Subcutaneous adipose tissue (tissue), 4 donors: ENCODE measurements around the gene PCGF3. TPM values are rescaled to one million over a fixed set of nuclear protein-coding genes. Genes with fewer than 3 reads are reported as not detected.

Source experiments
- CTCF ChIP-seq: fragments of 450-650 bp; IDR thresholded peaks from one replicate; pipeline ENCODE4 v1.5.1; 2016; ENCODE audit warnings: low read depth, mild to moderate bottlenecking, control low read depth, antibody characterized with exemption, moderate library complexity
- total RNA-seq, 4 donors: library from RNA; depleted of rRNA; stranded (reverse); fragments of >200 nt; gene quantifications; one replicate each; pipeline ENCODE4 v1.1.0, GENCODE V29; 2016

PCGF3 gene
- total RNA-seq, 4 donors from 2014 or later, result 36.7 to 72.2 (median 55.0) TPM

GRCh38 chr4:665751-666435, 39.7 kb upstream of the PCGF3 start:
- no peak for TF ChIP-seq CTCF

GRCh38 chr4:666436-666810, 39.2 kb upstream of the PCGF3 start:
- no peak for TF ChIP-seq CTCF

GRCh38 chr4:666822-667544, 38.6 kb upstream of the PCGF3 start:
- TF ChIP-seq CTCF, result no peak

DNA sequence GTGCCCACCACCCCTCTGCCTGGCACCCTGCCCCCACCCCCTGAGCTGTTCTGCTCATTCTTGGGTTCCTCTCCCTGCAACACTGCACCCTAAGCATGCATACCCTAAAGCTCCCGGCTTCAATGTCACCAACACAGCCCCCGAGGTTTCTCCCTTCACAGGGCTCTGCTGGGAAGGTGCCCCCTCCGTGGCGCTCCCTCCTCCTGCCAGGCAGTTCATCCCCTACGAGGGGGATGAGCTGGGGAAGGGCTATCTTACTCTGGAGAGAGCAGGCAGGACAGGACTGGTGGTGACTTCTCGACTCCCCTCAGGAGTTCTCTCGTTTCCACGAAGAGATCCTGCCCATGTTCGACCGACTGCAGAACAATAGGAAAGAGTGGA, 38.1 kb upstream of the PCGF3 start:
- TF ChIP-seq CTCF, result no peak

DNA sequence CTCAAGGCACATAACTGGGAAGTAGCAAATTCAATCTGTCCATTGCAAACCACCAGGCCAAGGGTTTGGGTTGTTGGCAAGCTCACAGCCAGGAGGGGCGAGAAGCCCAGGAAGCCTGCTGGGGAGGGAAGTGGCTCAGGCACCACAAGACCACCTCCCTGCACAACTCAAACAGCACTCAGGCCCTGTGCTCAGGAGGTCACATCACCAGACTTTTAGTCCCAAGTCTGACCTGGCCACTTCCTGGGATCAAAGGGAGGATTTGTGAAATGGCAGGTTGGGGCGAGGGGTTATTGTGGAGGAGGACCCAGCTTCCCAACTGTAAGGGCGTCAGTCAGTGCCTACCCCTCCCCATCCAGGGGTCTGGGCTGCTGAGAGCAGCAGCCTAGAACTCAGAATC, 33.9 kb upstream of the PCGF3 start:
- TF ChIP-seq CTCF, result no peak

DNA sequence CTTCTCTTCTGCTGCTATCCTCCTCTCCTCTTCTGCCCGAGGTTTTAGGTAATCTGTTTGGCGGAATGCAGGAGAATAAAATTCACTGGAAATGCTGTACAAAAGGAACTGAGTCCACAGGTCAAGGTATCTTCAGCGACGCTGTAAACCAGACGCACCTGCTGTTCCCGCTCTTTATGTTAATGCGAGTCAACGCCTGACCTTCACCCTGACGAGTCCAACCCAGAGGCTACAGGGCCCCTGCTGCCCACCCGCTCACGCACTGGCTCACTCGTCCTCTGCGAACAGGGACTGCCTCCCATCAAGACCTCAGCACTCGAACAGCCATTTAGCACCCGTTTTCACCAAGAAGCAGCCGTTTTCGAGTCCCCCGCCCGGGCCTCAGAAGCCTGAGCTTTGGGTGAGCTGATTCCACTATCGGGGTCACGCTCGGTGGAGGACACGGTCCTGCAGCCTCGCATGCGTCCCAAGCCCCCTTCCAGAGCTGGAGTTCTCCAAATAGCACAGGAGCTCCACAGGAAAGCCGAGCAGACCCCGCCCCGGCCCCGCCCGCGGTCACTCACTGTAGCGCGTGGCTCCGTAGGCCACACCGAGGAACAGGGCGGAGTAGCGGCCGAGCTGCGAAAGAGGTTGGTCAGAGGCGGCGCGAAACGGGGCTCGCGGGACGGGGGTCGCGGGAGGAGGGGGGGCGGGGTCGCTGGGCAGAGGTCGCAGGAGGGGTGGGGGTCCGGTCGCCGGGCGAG, 32.1 kb upstream of the PCGF3 start:
- no peak for TF ChIP-seq CTCF
